Stomach smooth muscle (tissue), 2 donors: Measurements from ENCODE around the gene ZNF783.
"Not testable (repeated sequence)": the region's sequence is repeated elsewhere in the genome, so short reads cannot be mapped to it uniquely, and the experiment has no call there.

Experiments used
- H3K27ac ChIP-seq: one replicate; pipeline ENCODE4 v1.7.0; 2013; ENCODE audit warnings: mild to moderate bottlenecking, low read length, inconsistent platforms
- H3K27me3 ChIP-seq, 2 donors: one replicate each; pipeline ENCODE4 v1.7.0; 2013; ENCODE audit warnings: low read length in 2 of 2; ENCODE audit not compliant: insufficient read depth in 2 of 2, control insufficient read depth in 1 of 2
- H3K36me3 ChIP-seq, 2 donors: one replicate each; pipeline ENCODE4 v1.7.0; 2013; ENCODE audit warnings: low read length in 2 of 2; ENCODE audit not compliant: control insufficient read depth in 2 of 2, insufficient read depth in 2 of 2
- H3K4me1 ChIP-seq: one replicate; pipeline ENCODE4 v1.7.0; 2013; ENCODE audit warnings: low read length; ENCODE audit not compliant: control insufficient read depth, insufficient read depth
- H3K4me3 ChIP-seq, 2 donors: one replicate each; pipeline ENCODE4 v1.7.0; 2013; ENCODE audit warnings: low read length in 2 of 2
- H3K9ac ChIP-seq, 2 donors: one replicate each; pipeline ENCODE4 v1.7.0; 2013; ENCODE audit warnings: low read length in 2 of 2, mild to moderate bottlenecking in 1 of 2
- H3K9me3 ChIP-seq, 2 donors: one replicate each; pipeline ENCODE4 v1.7.0; 2013; ENCODE audit warnings: low read length in 2 of 2; ENCODE audit not compliant: control insufficient read depth in 2 of 2
- donor health status: healthy.
- donor health status: Pancreatic carcinoma.

The ZNF783 gene

GRCh38 chr7:149225656-149226055 is 36.3 kb upstream of the ZNF783 start:
- no peak overlapping the region for H3K27ac ChIP-seq
- no peak overlapping the region for H3K9ac ChIP-seq
- H3K36me3 ChIP-seq, result peaks cover 6 to 13% of the 10 kb centered on the region in 2 donors
- H3K27me3 ChIP-seq, result no peaks in the 10 kb centered on the region
- H3K9me3 ChIP-seq, result no peaks in the 10 kb centered on the region
- H3K4me1 ChIP-seq, result no peaks in the 10 kb centered on the region
- no peak overlapping the region for H3K4me3 ChIP-seq

- not testable (repeated sequence) for H3K4me3 ChIP-seq, H3K36me3 ChIP-seq, H3K27ac ChIP-seq
Observed at GRCh38 chr7:149226366-149226765, 35.6 kb upstream of the ZNF783 start.

GRCh38 chr7:149226840-149227494 is 35.0 kb upstream of the ZNF783 start:
- no peak overlapping the region for H3K27ac ChIP-seq
- no peak overlapping the region for H3K4me3 ChIP-seq
- no peaks in the 10 kb centered on the region for H3K27me3 ChIP-seq

More at GRCh38 chr7:149226366-149226765, 35.6 kb upstream of the ZNF783 start:
- not testable (repeated sequence) for H3K27me3 ChIP-seq, H3K9ac ChIP-seq, H3K4me1 ChIP-seq, H3K9me3 ChIP-seq

GRCh38 chr7:149228831-149229471 is 33.0 kb upstream of the ZNF783 start:
- H3K27me3 ChIP-seq, result no peaks in the 10 kb centered on the region
- no peak overlapping the region for H3K27ac ChIP-seq
- H3K9me3 ChIP-seq, result no peaks in the 10 kb centered on the region
- no peaks in the 10 kb centered on the region for H3K4me1 ChIP-seq
- peaks cover 2 to 5% of the 10 kb centered on the region in 2 donors for H3K36me3 ChIP-seq
- H3K4me3 ChIP-seq, result no peak overlapping the region
- H3K9ac ChIP-seq, result no peak overlapping the region

More at GRCh38 chr7:149226840-149227494, 35.0 kb upstream of the ZNF783 start:
- no peak overlapping the region for H3K9ac ChIP-seq
- H3K36me3 ChIP-seq, result peaks cover 2 to 8% of the 10 kb centered on the region in 2 donors
- no peaks in the 10 kb centered on the region for H3K9me3 ChIP-seq
- H3K4me1 ChIP-seq, result no peaks in the 10 kb centered on the region

- no peaks in the 10 kb centered on the region for H3K9me3 ChIP-seq
- peaks cover 2 to 5% of the 10 kb centered on the region in 2 donors for H3K36me3 ChIP-seq
- no peaks in the 10 kb centered on the region for H3K4me1 ChIP-seq
- no peaks in the 10 kb centered on the region for H3K27me3 ChIP-seq
- H3K4me3 ChIP-seq, result no peak overlapping the region
- H3K9ac ChIP-seq, result no peak overlapping the region
- no peak overlapping the region for H3K27ac ChIP-seq
Observed at GRCh38 chr7:149229526-149229925, 32.5 kb upstream of the ZNF783 start.

- Histone ChIP-seq H3K36me3 (no peaks in the 10 kb centered on the region), H3K9me3 (no peaks in the 10 kb centered on the region), H3K27me3 (no peaks in the 10 kb centered on the region), H3K9ac (no peak overlapping the region), H3K4me1 (no peaks in the 10 kb centered on the region), H3K4me3 (no peak overlapping the region), H3K27ac (no peak overlapping the region)
Observed at GRCh38 chr7:149232362-149232761, 29.6 kb upstream of the ZNF783 start.

- H3K36me3 ChIP-seq, H3K4me3 ChIP-seq, H3K27me3 ChIP-seq, H3K9ac ChIP-seq, H3K9me3 ChIP-seq, H3K4me1 ChIP-seq, H3K27ac ChIP-seq: not testable (repeated sequence)
Observed at GRCh38 chr7:149233655-149234204, 28.3 kb upstream of the ZNF783 start.

- H3K9me3 ChIP-seq, result no peaks in the 10 kb centered on the region
Observed at GRCh38 chr7:149237502-149237901, 24.5 kb upstream of the ZNF783 start.

GRCh38 chr7:149238051-149238450 is 23.9 kb upstream of the ZNF783 start:
- Histone ChIP-seq H3K27me3 (no peaks in the 10 kb centered on the region), H3K9ac (no peak overlapping the region), H3K36me3 (no peaks in the 10 kb centered on the region), H3K9me3 (no peaks in the 10 kb centered on the region), H3K4me1 (peaks cover 14% of the 10 kb centered on the region), H3K4me3 (no peak overlapping the region), H3K27ac (no peak overlapping the region)

More at GRCh38 chr7:149237502-149237901, 24.5 kb upstream of the ZNF783 start:
- peaks cover 14% of the 10 kb centered on the region for H3K4me1 ChIP-seq
- no peak overlapping the region for H3K27ac ChIP-seq
- no peak overlapping the region for H3K4me3 ChIP-seq
- H3K27me3 ChIP-seq, result no peaks in the 10 kb centered on the region
- no peaks in the 10 kb centered on the region for H3K36me3 ChIP-seq
- H3K9ac ChIP-seq, result no peak overlapping the region

GRCh38 chr7:149239345-149240143 is 22.5 kb upstream of the ZNF783 start, which contains the start of gene ZNF212:
Gene ZNF212 (plus strand): TSS chr7:149239651. CDS start chr7:149239779, 128 bp downstream.
- no peaks in the 10 kb centered on the region for H3K36me3 ChIP-seq
- H3K4me1 ChIP-seq, result peaks cover 14% of the 10 kb centered on the region
- H3K9me3 ChIP-seq, result no peaks in the 10 kb centered on the region
- H3K9ac ChIP-seq, result peak within 1 kb of the TSS; percentile 87 to 89
- H3K27ac ChIP-seq, result peak within 1 kb of the TSS; percentile 24
- H3K4me3 ChIP-seq, result peak within 1 kb of the TSS; percentile 94
- H3K27me3 ChIP-seq, result no peaks in the 10 kb centered on the region
